ENCODE results near the gene SH3RF2. TPM values are rescaled to one million over a fixed set of nuclear protein-coding genes. Genes with fewer than 3 reads are reported as not detected.

SH3RF2 gene, protein sequence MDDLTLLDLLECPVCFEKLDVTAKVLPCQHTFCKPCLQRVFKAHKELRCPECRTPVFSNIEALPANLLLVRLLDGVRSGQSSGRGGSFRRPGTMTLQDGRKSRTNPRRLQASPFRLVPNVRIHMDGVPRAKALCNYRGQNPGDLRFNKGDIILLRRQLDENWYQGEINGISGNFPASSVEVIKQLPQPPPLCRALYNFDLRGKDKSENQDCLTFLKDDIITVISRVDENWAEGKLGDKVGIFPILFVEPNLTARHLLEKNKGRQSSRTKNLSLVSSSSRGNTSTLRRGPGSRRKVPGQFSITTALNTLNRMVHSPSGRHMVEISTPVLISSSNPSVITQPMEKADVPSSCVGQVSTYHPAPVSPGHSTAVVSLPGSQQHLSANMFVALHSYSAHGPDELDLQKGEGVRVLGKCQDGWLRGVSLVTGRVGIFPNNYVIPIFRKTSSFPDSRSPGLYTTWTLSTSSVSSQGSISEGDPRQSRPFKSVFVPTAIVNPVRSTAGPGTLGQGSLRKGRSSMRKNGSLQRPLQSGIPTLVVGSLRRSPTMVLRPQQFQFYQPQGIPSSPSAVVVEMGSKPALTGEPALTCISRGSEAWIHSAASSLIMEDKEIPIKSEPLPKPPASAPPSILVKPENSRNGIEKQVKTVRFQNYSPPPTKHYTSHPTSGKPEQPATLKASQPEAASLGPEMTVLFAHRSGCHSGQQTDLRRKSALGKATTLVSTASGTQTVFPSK
- 1.6 to 3.1 TPM (median 2.5 TPM) in 5 replicates for total RNA-seq (2022; extraction: Qiagen RNA extraction; ENCODE audit: low read depth)

DNA sequence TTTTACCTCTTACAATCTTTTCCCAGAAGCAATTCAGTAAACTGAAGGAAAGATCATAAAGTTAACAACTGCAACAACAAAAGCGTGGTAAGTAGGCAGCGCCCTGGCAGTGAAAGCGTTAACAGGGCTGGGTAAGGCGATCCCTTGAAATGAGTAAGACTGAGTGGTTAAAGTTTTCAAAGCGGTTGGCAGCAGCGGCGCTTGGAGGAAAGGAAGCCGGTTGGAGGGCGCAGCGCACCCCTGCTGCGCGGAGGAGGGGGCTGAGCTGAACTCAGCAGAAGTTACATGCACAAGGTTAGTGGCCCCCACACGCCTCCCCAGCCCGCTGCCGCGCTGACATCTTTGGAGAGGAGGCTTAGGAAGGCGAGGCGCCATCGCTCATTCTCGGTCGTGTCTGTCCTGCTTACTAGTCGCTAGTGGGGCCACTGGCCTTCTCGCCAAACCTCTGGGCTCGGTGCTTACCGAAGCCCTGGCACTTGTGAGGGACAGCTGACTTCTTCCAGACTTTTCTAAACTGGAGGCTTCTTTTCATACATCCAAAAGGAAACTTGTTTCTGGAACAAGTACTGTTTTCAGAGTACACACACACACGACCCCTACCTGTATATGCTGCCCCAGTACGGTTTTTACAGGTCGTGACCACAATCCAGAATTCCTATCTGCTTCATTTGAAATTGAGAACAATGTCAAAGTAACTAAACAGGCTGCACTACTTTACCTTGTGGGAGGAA is at the start of gene SH3RF2:
TSS of gene SH3RF2 (plus strand) at position 178 of the 731 bp plus-strand sequence. CDS start 1,351 bp downstream, outside the sequence.

DNA sequence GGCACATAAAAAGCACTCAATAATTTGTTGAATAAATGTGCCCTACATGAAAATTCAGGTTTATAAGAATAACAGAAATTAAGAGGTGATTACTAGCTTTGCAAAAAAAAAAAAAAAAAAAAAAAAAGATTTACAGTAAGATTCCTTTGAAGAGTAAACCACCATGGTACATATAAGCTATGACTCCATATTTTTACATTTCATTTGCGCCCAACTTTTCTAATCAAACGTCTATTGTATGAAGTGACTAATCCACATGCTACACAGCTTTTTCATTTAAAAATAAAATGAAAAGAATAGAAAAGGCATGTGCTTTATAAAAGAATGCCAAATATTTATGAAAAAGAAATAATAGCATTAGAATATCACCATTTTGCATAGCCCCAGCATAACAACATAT is 169.1 kb downstream of the SH3RF2 start, which contains the start of gene PLAC8L1:
TSS of gene PLAC8L1 (minus strand) at position 101 of the 400 bp plus-strand sequence. CDS start 1,266 bp downstream, outside the sequence.

Other genes with a start within 250 kb of the SH3RF2 start
- 6.6 to 9.2 TPM (median 8.2 TPM) in 5 replicates for gene PRELID2, start 101.2 kb upstream of the SH3RF2 start, total RNA-seq (2022; extraction: Qiagen RNA extraction; ENCODE audit: low read depth)
- not detected in 5 replicates for gene GRXCR2, start 63.6 kb upstream of the SH3RF2 start, total RNA-seq (2022; extraction: Qiagen RNA extraction; ENCODE audit: low read depth)
- gene PLAC8L1, start 169.0 kb downstream of the SH3RF2 start, total RNA-seq (2022; extraction: Qiagen RNA extraction; ENCODE audit: low read depth), result 0.34 to 0.75 TPM (median 0.70 TPM) in 3 of 5 replicates, not detected in the others
- 55.6 to 63.8 TPM (median 58.1 TPM) in 5 replicates for gene LARS1, start 246.1 kb downstream of the SH3RF2 start, total RNA-seq (2022; extraction: Qiagen RNA extraction; ENCODE audit: low read depth)

Data from A549 treated with ZK216348 at 1 μM for 4 hours (cell line).